ENCODE data around the gene C2CD4A. TPM values are rescaled to one million over a fixed set of nuclear protein-coding genes. Genes with fewer than 3 reads are reported as not detected.

The C2CD4A gene
- total RNA-seq, 1 donor from 2014 or later = not detected

Other genes with a start within 250 kb of the C2CD4A start
- gene VPS13C, start 6.5 kb upstream of the C2CD4A start, total RNA-seq = 89.0 TPM
- 1.2 TPM for gene C2CD4B, start 98.3 kb downstream of the C2CD4A start, total RNA-seq